Breast epithelium (tissue), 4 donors: Measurements from ENCODE around the gene ABL2. TPM values are rescaled to one million over a fixed set of nuclear protein-coding genes. Genes with fewer than 3 reads are reported as not detected.

Source experiments
- DNase-seq, 2 donors: peaks; one replicate each; pipeline ENCODE4 v3.0.0-alpha.2; 2019; ENCODE audit warnings: low spot score in 2 of 2
- H3K27ac ChIP-seq, 2 donors: fragments of 200-600 bp; sonication (generic) in 1 of 2; one replicate each; pipeline ENCODE4 v1.5.1; 2016 to 2019; ENCODE audit warnings: mild to moderate bottlenecking in 1 of 2
- H3K27me3 ChIP-seq, 2 donors: fragments of 200-600 bp; sonication (generic) in 1 of 2; one replicate each; pipeline versions ENCODE4 v1.5.1 to v1.6.0; 2017 to 2019; ENCODE audit warnings: control low read depth in 1 of 2, mild to moderate bottlenecking in 1 of 2
- H3K36me3 ChIP-seq: fragments of 200-600 bp; one replicate; pipeline ENCODE4 v1.5.1; 2019
- H3K4me1 ChIP-seq, 2 donors: fragments of 200-600 bp; sonication (generic); one replicate each; pipeline ENCODE4 v1.5.1; 2016 to 2019; ENCODE audit warnings: control low read depth in 1 of 2
- H3K4me3 ChIP-seq, 3 donors: fragments of 200-600 bp; sonication (generic); 1 replicate in 2 of 3; 2 replicates in 1 of 3; pipeline ENCODE4 v1.5.1; 2016 to 2019; ENCODE audit warnings: mild to moderate bottlenecking in 3 of 3, moderate library complexity in 2 of 3
- H3K9me3 ChIP-seq, 2 donors: fragments of 200-600 bp; sonication (generic) in 1 of 2; one replicate each; pipeline ENCODE4 v1.5.1; 2016 to 2019; ENCODE audit warnings: control low read depth in 1 of 2
- CTCF ChIP-seq, 3 donors: fragments of 450-650 bp; IDR thresholded peaks; one replicate each; pipeline ENCODE4 v1.5.1; 2016 to 2017; ENCODE audit warnings: antibody characterized with exemption in 3 of 3, mild to moderate bottlenecking in 3 of 3, moderate library complexity in 3 of 3
- POLR2A ChIP-seq: fragments of 450-650 bp; IDR thresholded peaks from one replicate; pipeline ENCODE4 v1.6.1; 2016; ENCODE audit warnings: antibody characterized with exemption, mild to moderate bottlenecking, moderate library complexity
- POLR2AphosphoS5 ChIP-seq, 3 donors: sonication (generic); formaldehyde crosslinking; IDR thresholded peaks; one replicate each; pipeline ENCODE4 v1.6.1; 2017; ENCODE audit warnings: antibody characterized with exemption in 3 of 3
- intact Hi-C: fragments of 100-400 bp; cut with DNase I; formaldehyde crosslinking; loops from one replicate; pipeline ENCODE4 v1.15.1; 2023; ENCODE audit warnings: low total_unique reads
- total RNA-seq, 3 donors: library from RNA; depleted of rRNA; stranded (reverse); fragments of >200 nt; gene quantifications; one replicate each; pipeline ENCODE4 v1.1.0, GENCODE V29; 2016

Gene ABL2
- total RNA-seq, 3 donors from 2014 or later: 23.9 to 27.4 (median 24.3) TPM

GRCh38 chr1:179061360-179062282 lies 167.9 kb downstream of the ABL2 start:
- Histone ChIP-seq H3K4me3 (no peak overlapping the region), H3K36me3 (no peaks in the 10 kb centered on the region), H3K27ac (no peak overlapping the region), H3K27me3 (no peaks in the 10 kb centered on the region), H3K4me1 (no peaks in the 10 kb centered on the region), H3K9me3 (no peaks in the 10 kb centered on the region)
- no peak for TF ChIP-seq POLR2A
- TF ChIP-seq POLR2AphosphoS5 (IDR thresholded peaks at IDR 0.05): no peak
- TF ChIP-seq CTCF (IDR thresholded peaks at IDR 0.05): no peak
- DNase-seq: no peak
- intact Hi-C loops: no loop called here

GRCh38 chr1:179058487-179059483 lies 170.7 kb downstream of the ABL2 start:
- H3K27ac ChIP-seq: no peak overlapping the region
- H3K27me3 ChIP-seq: no peaks in the 10 kb centered on the region
- no peaks in the 10 kb centered on the region for H3K4me1 ChIP-seq
- no peak overlapping the region for H3K4me3 ChIP-seq
- intact Hi-C loops: no loop called here
- H3K9me3 ChIP-seq: no peaks in the 10 kb centered on the region
- DNase-seq: no peak
- TF ChIP-seq POLR2A: no peak
- TF ChIP-seq POLR2AphosphoS5 (IDR thresholded peaks at IDR 0.05): no peak
- TF ChIP-seq CTCF (IDR thresholded peaks at IDR 0.05): no peak
- no peaks in the 10 kb centered on the region for H3K36me3 ChIP-seq

- H3K4me1 ChIP-seq: no peaks in the 10 kb centered on the region
- H3K27me3 ChIP-seq: no peaks in the 10 kb centered on the region
- H3K4me3 ChIP-seq: no peak overlapping the region
- no peaks in the 10 kb centered on the region for H3K9me3 ChIP-seq
- no peak for DNase-seq
- peaks cover 4% of the 10 kb centered on the region for H3K36me3 ChIP-seq
- intact Hi-C loops: no loop called here
- TF ChIP-seq POLR2AphosphoS5 (IDR thresholded peaks at IDR 0.05): no peak
- TF ChIP-seq CTCF (IDR thresholded peaks at IDR 0.05): no peak
- no peak for TF ChIP-seq POLR2A
- no peak overlapping the region for H3K27ac ChIP-seq
These were observed 173.5 kb downstream of the ABL2 start for GRCh38 chr1:179055937-179056336.

- DNase-seq: no peak
- intact Hi-C loops: no loop called here
- TF ChIP-seq POLR2A (no peak), CTCF (IDR thresholded peaks at IDR 0.05) (no peak), POLR2AphosphoS5 (IDR thresholded peaks at IDR 0.05) (no peak)
- no peaks in the 10 kb centered on the region for H3K9me3 ChIP-seq
- H3K27me3 ChIP-seq: no peaks in the 10 kb centered on the region
- H3K27ac ChIP-seq: no peak overlapping the region
- no peaks in the 10 kb centered on the region for H3K4me1 ChIP-seq
- H3K36me3 ChIP-seq: peaks cover 4% of the 10 kb centered on the region
- no peak overlapping the region for H3K4me3 ChIP-seq
These were observed 176.0 kb downstream of the ABL2 start for GRCh38 chr1:179053486-179053885.
